Measurements from ENCODE around the gene GDI1. TPM values are rescaled to one million over a fixed set of nuclear protein-coding genes. Genes with fewer than 3 reads are reported as not detected.
A peak's percentile ranks its signal among the peaks of the same experiment; 100 is the strongest.

The GDI1 gene
- total and polyA plus RNA-seq, 2 of the 8 experiments (the other 6 are each of a cell fraction or from before 2014, with no cell fraction given) = 83.1 to 136 TPM

DNA sequence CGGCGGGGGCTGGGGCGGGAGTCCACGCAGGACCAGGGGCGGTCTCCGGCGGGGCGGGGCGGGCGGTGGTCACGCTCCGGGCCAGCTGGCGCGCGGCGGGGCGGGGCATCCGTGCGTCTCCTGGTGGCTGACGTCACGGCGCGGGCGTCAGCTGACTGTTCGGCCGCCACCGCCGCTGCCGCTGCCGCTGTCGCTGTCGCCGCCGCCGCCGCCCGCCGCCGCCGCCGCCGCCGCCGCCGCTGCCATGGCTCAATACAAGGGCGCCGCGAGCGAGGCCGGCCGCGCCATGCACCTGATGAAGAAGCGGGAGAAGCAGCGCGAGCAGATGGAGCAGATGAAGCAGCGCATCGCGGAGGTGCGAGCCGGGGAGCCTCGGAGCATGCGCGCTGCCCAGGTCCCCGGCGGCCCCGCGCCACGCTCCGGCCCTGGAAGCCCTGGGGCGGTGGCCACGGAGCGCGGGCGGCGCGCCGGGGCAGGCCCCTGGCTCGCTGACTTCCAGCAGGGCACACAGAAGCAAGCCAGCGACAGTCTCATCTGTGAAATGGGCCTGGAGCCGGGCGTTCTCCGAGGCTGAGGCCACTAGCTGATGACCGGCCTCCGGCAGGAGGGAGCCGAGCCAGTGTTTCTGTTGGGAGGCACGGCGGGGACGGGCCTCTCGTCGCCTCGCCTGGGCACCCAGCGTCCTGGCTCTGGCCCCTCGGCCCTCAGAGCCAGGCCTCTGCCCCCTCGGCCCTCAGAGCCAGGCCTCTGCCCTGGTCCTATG lies 7.2 kb downstream of the GDI1 start, which contains the start of gene FAM50A:
Gene FAM50A, plus strand, starts transcription at position 150 of the 763 bp plus-strand sequence. Its CDS starts 95 bp downstream, at position 245.
- 0 out of 2 replicates have a peak within 1 kb of the TSS, but pooled peaks have one; percentile 25 for H4K8ac ChIP-seq (ENCODE audit: extremely low read depth, insufficient read depth, low read length)
- no peaks in the 10 kb centered on the region; the same call in 1 of the 2 replicates for H3K79me1 ChIP-seq (ENCODE audit: low read depth, low read length)
- H3K79me2 ChIP-seq (ENCODE audit: control insufficient read depth in 1 of 2, insufficient read depth in 2 of 2, low read length in 2 of 2) = no peaks in the 10 kb centered on the region; a peak in 1 of 4 replicates
- no peak within 1 kb of the TSS for H3K56ac ChIP-seq (replicated peaks; ENCODE audit: insufficient read length, low read depth, low read length)
- peak in 1 of 2 experiments; percentile 69 for DNase-seq (ENCODE audit: low read depth in 1 of 2, low spot score in 2 of 2)
- no peak within 1 kb of the TSS for H2AFZ ChIP-seq (ENCODE audit: low read length)
- H3K14ac ChIP-seq (ENCODE audit: insufficient read length) = no peak within 1 kb of the TSS
- peak within 1 kb of the TSS; percentile 69 to 72 for H3K4me2 ChIP-seq (ENCODE audit: insufficient read depth in 1 of 2, low read depth in 2 of 2, low read length in 2 of 2)
- H3K18ac ChIP-seq (ENCODE audit: extremely low read depth, low read length) = no peak within 1 kb of the TSS; the same call in 1 of the 2 replicates
- peak within 1 kb of the TSS; percentile 38 to 71 (median 49) for H3K4me3 ChIP-seq (ENCODE audit: extremely low read depth in 1 of 4, insufficient read depth in 2 of 4, low read depth in 3 of 4, low read length in 4 of 4)
- TF ChIP-seq, protein P1, sequence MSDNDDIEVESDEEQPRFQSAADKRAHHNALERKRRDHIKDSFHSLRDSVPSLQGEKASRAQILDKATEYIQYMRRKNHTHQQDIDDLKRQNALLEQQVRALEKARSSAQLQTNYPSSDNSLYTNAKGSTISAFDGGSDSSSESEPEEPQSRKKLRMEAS (IDR thresholded peaks at IDR 0.05) = 0 out of 2 replicates have a peak, but pooled peaks have one; percentile 28
- no peak for TF ChIP-seq TEAD4 (IDR thresholded peaks at IDR 0.05; ENCODE audit: low read depth, low read length)
- 0 out of 2 replicates have a peak, but pooled peaks have one; percentile 2 for TF ChIP-seq PHF8 (conservative IDR thresholded peaks at IDR 0.05; ENCODE audit: low read depth, low read length)
- peak; percentile 71; the same call in 1 of the 2 replicates for TF ChIP-seq CREB1 (IDR thresholded peaks at IDR 0.05)
- peak; percentile 50 for TF ChIP-seq KDM4A (IDR thresholded peaks at IDR 0.05; ENCODE audit: low read depth, low read length, severe bottlenecking)
- peak; percentile 8; the same call in 1 of the 2 replicates for TF ChIP-seq NRF1 (IDR thresholded peaks at IDR 0.05; ENCODE audit: low read depth, low read length)
- H2BK12ac ChIP-seq (ENCODE audit: low read depth, low read length) = no peak within 1 kb of the TSS
- H3K27ac ChIP-seq (ENCODE audit: low read depth, low read length) = no peak within 1 kb of the TSS
- H3K23me2 ChIP-seq (ENCODE audit: low read depth, low read length) = peaks cover 3% of the 10 kb centered on the region; the same call in 1 of the 2 replicates
- H2BK20ac ChIP-seq (ENCODE audit: low read length) = no peak within 1 kb of the TSS
- peaks cover 0 to 4% (median 0%) of the 10 kb centered on the region in 4 experiments; a peak in 1 of 7 replicates for H3K4me1 ChIP-seq (replicated peaks in 1 of 4; ENCODE audit: control insufficient read depth in 3 of 4, insufficient read depth in 4 of 4, low read length in 3 of 4)
- H3K9ac ChIP-seq (replicated peaks in 1 of 4; ENCODE audit: extremely low read depth in 1 of 4, low read depth in 3 of 4, low read length in 3 of 4) = peak within 1 kb of the TSS; percentile 0 to 37 (median 20); a peak in 5 of 7 replicates
- H3K23ac ChIP-seq (ENCODE audit: insufficient read length) = no peak within 1 kb of the TSS
- no peak within 1 kb of the TSS for H4K5ac ChIP-seq (ENCODE audit: insufficient read length, low read depth, low read length)
- H3K36me3 ChIP-seq (ENCODE audit: control insufficient read depth in 2 of 4, insufficient read depth in 4 of 4, low read length in 3 of 4) = peaks cover 0 to 31% (median 14%) of the 10 kb centered on the region in 4 experiments; a peak in 5 of 8 replicates
- ChIA-PET POLR2A (ENCODE audit: partially characterized antibody) (interaction anchor here (1.1 to 2.9 kb wide), 7 partner anchors 10 to 91 kb away, joined by 3 to 9 read pairs (median 5); partner anchors contain the start of genes ATP6AP1 and RPL10), CTCF (ENCODE audit: partially characterized antibody) (interaction anchor here (0.9 to 1.6 kb wide), 4 partner anchors 12 to 101 kb away, joined by 3 to 4 read pairs (median 3); no protein-coding TSS in a partner anchor)
- no peak within 1 kb of the TSS for H2BK120ac ChIP-seq (replicated peaks; ENCODE audit: low read depth, low read length)
- no peak within 1 kb of the TSS for H2BK5ac ChIP-seq (ENCODE audit: low read depth, low read length)
- peaks cover 0 to 5% of the 10 kb centered on the region in 2 experiments for H4K20me1 ChIP-seq (replicated peaks in 1 of 2; ENCODE audit: control insufficient read depth in 1 of 2, insufficient read depth in 2 of 2, low read length in 2 of 2)
- 1% methylated on average over 18 of the region's 94 CpGs; no CpG with 5 or more reads in 1 of the 2 experiments for WGBS, 2 experiments (ENCODE audit: extremely low coverage in 1 of 2, insufficient coverage in 1 of 2, insufficient read length in 1 of 2, insufficient replicate concordance in 2 of 2, low coverage in 1 of 2, low lambda C conversion rate in 2 of 2, missing lambda C conversion rate in 1 of 2)
- H2AK5ac ChIP-seq (ENCODE audit: low read depth, low read length) = no peak within 1 kb of the TSS
- H3K4ac ChIP-seq (replicated peaks; ENCODE audit: insufficient read length, low read depth, low read length) = no peak within 1 kb of the TSS
- no peaks in the 10 kb centered on the region for H3K9me3 ChIP-seq (ENCODE audit: insufficient read depth in 2 of 2, low read depth in 1 of 2, low read length in 1 of 2)
- no peak within 1 kb of the TSS for H2BK15ac ChIP-seq (ENCODE audit: low read length)
- H3K27me3 ChIP-seq (replicated peaks in 1 of 4; ENCODE audit: control insufficient read depth in 3 of 4, extremely low read depth in 1 of 4, insufficient read depth in 3 of 4, low read length in 3 of 4) = no peaks in the 10 kb centered on the region
- no peak within 1 kb of the TSS for H4K91ac ChIP-seq (replicated peaks; ENCODE audit: insufficient read length, low read length)
- no peak for FAIRE-seq

Measured in H1 (cell line).